ENCODE data around the gene SLC6A13.
"Not testable (repeated sequence)": the region's sequence is repeated elsewhere in the genome, so short reads cannot be mapped to it uniquely, and the experiment has no call there.

The SLC6A13 gene

DNA sequence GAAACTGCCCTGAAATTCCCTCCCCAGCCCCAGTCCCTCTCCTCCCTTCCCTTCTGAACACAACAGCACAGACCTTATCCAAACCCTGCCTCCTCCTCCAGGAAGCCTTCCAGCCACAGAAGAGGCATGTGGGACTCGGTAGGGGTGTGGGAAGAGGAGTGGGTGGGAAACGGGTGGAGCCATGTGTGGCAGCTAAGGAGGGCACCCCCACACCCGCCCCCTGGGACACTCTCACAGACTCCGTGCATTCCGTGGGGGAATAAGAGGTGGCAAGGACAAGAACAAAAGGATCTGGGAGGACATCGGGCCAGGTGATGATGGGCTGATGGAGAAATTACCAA lies 73.0 kb downstream of the SLC6A13 start:
- Mint-ChIP-seq H3K36me3 (no peaks in the 10 kb centered on the region), H3K4me3 (no peak overlapping the region), H3K27ac (no peak overlapping the region)

DNA sequence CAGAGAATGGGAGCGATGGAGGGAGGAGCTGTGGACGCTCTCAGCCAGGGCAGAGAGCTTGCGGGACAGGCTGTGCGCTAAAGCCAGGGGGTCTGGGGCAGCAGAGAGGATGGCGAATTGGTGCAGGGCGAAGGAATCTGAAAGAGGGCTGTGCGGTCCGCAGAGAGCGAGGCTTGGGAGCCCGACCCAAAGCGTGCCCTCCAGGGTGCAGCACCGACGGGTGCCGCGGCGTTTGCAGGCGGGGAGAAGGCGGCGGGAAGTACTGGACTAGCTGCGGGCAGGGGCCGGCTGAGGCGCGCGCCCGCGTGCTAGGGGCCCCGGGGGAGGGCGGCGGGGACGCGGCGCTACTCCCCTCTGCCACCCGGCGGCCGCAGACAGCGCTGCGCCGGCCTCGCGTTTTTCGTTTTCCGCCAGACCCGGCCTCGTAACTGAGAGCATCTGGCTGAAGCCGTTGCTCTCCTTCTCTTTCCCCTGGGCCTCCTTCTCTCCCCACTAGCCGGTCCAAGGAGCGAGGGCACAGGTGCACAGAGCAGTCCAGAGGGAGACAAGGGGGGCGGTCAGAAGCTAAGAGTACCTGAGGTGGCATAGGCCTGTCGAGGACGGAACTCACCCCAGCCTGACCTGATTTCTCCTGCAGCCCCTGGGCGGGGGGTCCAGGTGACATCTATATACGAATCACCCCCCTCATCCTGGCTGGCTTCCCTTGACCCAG lies 73.6 kb downstream of the SLC6A13 start:
- Mint-ChIP-seq H3K27ac (no peak overlapping the region), H3K4me3 (peak overlapping the region; percentile 80), H3K4me1 (no peaks in the 10 kb centered on the region), H3K36me3 (no peaks in the 10 kb centered on the region), H3K9me3 (no peaks in the 10 kb centered on the region), H3K27me3 (peaks cover 19% of the 10 kb centered on the region)

More for the DNA sequence above, 73.0 kb downstream of the SLC6A13 start:
- peaks cover 19% of the 10 kb centered on the region for H3K27me3 Mint-ChIP-seq
- H3K4me1 Mint-ChIP-seq, result no peaks in the 10 kb centered on the region
- no peaks in the 10 kb centered on the region for H3K9me3 Mint-ChIP-seq

DNA sequence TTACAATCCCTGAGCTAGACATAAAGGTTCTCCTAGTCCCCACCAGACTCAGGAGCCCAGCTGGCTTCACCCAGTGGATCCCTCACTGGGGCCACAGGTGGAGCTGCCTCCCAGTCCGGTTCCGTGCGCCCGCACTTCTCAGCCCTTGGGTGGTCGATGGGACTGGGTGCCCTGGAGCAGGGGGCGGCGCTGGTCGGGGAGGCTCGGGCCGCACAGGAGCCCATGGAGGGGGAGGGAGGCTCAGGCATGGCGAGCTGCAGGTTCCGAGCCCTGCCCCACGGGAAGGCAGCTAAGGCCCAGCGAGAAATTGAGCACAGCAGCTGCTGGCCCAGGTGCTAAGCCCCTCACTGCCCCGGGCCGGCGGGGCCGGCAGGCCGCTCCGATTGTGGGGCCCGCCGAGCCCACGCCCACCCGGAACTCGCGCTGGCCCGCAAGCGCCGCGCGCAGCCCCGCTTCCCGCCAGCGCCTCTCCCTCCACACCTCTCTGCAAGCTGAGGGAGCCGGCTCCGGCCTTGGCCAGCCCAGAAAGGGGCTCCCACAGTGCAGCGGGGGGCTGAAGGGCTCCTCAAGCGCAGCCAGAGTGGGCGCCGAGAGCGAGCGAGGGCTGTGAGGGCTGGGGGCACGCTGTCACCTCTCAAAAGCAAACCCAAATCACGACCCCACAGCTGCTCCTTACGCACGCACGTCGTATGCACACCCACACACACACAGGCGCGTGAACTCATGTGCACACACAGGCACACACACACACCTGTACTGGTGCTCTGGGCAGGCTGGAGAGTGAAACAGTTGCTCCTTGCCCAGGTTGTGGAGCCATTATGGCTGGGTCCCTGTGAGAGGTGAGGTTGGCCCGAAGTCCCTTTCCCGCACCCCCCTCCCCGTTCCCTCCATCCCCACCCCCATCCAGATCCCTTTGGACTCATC lies 74.4 kb downstream of the SLC6A13 start:
- H3K36me3 Mint-ChIP-seq, H3K4me1 Mint-ChIP-seq, H3K27ac Mint-ChIP-seq, H3K9me3 Mint-ChIP-seq: not testable (repeated sequence)
- Mint-ChIP-seq H3K4me3 (peak overlapping the region; percentile 80), H3K27me3 (peaks cover 14% of the 10 kb centered on the region)

DNA sequence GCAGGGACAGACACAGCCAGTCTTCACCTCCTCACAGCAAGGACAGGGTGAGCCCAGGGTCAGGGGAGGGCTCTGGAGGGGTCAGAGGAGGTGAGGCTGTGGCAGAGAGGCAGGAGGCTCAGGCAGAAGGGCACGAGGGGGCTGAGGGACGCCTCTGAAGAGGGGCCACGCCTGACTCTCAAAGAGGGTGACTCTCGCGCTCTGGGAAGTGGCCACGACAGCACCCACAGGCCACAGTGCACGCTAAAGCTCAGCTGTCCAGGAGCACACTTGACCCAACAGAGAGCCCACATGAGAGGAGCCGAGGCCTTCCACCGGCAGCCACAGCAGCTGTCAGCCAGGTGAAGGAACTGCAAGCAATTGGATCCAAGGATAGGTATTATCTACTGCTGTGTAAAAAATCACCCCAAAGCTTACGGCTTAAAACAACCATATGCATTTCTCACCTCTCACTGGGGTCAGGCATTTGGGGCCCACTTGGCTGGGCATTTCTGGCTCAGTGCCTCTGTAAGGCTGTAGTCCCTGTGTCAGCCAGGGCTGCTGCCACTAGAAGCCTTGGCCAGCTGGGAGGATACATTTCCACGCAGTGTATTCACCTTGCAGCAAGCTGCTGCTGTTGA lies 76.5 kb downstream of the SLC6A13 start:
- Mint-ChIP-seq H3K4me1 (no peaks in the 10 kb centered on the region), H3K4me3 (no peak overlapping the region)

DNA sequence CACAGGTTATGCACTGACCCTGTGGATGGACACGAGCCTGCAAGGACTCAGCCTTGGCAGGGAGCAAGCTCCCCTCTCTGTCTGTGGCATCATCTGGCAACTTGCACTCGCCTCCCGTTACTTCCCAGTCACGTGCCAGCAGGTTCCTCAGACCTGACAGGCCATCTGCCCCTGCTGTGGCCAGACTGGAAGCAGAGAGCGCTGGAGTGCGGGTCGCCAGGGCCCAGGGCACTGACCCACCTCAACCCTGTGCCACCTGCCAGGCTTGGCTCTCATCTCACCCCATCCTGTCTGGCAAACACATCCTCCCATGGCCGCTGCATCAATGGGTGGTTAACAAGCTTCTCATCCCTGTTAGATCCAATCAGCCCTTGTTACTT lies 77.1 kb downstream of the SLC6A13 start:
- Mint-ChIP-seq H3K27ac (peak overlapping the region; percentile 4), H3K27me3 (peaks cover 9% of the 10 kb centered on the region), H3K9me3 (no peaks in the 10 kb centered on the region), H3K4me3 (no peak overlapping the region), H3K36me3 (no peaks in the 10 kb centered on the region), H3K4me1 (no peaks in the 10 kb centered on the region)

More for the DNA sequence above, 76.5 kb downstream of the SLC6A13 start:
- Mint-ChIP-seq H3K27ac (peak overlapping the region; percentile 4), H3K9me3 (no peaks in the 10 kb centered on the region), H3K36me3 (no peaks in the 10 kb centered on the region), H3K27me3 (peaks cover 9% of the 10 kb centered on the region)

DNA sequence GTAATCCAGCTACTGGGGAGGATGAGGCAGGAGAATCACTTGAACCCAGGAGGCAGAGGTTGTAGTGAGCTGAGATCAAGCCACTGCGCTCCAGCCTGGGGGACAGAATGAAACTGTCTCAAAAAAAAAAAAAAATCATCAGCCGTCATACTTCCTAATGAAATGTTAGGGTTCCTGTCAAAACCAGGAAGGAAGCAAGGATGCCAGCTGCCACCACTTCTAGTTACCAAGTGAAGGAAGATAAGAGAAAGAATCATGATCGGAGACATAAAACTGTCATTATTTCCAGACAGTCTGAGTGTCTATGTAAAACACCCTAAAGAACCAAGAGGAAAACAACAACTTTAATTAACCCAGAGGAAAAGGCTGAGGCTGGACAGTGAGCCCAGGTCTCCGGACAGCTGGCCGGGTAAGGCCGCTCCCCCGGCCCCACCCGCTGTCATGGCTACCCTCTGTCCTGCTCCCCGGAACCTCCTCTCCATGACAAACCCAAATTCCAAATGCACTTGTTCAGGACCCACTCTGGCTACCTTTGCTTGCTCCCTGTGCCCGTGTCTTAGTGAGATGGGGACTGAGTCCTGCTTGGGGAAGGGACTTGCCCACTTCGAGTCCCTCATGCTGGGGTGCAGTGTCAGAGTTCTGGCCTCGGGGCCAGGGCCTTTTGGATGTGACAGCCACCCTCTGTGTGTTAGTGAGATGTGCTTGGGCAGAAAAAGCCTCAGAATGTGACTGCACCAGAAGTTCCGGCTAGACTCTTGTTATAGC lies 77.6 kb downstream of the SLC6A13 start:
- no peaks in the 10 kb centered on the region for H3K9me3 Mint-ChIP-seq
- no peak overlapping the region for H3K4me3 Mint-ChIP-seq
- H3K27ac Mint-ChIP-seq, result no peak overlapping the region
- no peaks in the 10 kb centered on the region for H3K36me3 Mint-ChIP-seq
- H3K27me3 Mint-ChIP-seq, result peaks cover 5% of the 10 kb centered on the region
- H3K4me1 Mint-ChIP-seq, result no peaks in the 10 kb centered on the region

DNA sequence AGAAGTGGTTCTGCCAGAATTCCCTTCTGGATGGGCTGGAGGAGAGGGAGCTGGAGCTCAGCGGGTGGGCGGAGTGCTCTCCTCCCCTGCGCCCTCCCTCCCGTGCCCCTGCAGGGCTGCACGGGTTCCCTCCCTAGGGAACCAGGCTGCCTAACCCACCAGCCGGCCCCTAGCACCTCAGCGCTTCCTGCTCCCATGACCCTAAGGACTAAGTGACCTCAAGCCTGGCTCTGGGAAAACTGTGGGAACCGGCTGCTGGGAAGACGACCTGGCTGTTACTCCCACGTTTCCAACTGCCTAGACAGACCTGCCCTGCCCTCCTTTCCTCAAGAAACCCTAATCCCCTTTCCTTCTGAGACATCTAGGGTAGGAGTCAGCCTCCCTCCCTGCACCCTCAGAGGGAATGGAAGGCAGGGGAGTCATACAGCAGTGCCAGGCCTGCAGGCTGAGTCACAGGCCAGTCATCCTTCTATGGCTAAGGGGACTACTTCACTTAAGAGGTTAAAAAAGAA lies 80.2 kb downstream of the SLC6A13 start:
- no peak overlapping the region for H3K27ac Mint-ChIP-seq
- H3K9me3 Mint-ChIP-seq, result no peaks in the 10 kb centered on the region
- peaks cover 6% of the 10 kb centered on the region for H3K27me3 Mint-ChIP-seq
- H3K4me3 Mint-ChIP-seq, result no peak overlapping the region
- H3K36me3 Mint-ChIP-seq, result no peaks in the 10 kb centered on the region
- H3K4me1 Mint-ChIP-seq, result no peaks in the 10 kb centered on the region

DNA sequence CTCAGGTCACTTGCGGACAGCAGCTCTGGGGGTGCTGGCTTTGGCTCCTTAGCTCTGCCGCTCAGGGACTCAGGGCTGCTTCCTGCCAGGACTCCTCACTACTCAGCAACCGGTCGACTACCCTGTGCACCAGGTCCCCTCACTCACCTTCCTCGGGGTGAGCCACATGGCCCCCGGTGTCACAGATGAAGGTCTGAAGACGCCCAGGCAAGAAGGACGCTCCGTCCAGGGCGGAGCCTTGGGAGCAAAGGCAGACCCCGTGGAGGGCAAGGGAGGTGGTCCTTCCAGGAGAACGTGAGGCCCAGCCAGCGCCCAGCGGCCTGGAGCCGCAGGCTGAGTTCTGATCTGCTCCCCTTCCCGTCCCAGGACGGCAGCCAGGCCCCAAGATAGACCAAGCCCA lies 80.7 kb downstream of the SLC6A13 start:
- Mint-ChIP-seq H3K27ac (no peak overlapping the region), H3K36me3 (no peaks in the 10 kb centered on the region), H3K4me3 (no peak overlapping the region), H3K4me1 (no peaks in the 10 kb centered on the region), H3K9me3 (no peaks in the 10 kb centered on the region), H3K27me3 (peaks cover 6% of the 10 kb centered on the region)

DNA sequence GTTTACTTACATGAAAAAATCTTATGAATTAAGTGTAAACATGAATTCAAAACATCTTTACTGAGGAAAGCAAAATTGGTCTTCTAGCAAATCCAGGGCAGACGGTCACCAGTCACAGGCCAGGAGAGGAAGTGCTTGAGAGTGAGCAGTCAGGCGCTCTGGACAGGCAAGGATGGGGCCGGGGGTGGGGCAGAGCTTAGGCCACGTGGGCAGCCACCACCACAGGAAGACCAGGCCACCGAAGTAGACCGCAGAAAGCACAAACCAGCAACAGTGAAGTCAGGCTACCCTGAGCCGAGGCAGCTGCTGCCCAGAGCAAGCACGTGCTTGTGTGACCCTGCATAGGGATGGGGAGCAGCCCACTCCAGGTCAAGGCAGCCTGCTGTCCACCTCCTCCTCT lies 82.2 kb downstream of the SLC6A13 start:
- Mint-ChIP-seq H3K4me3 (no peak overlapping the region), H3K27me3 (peaks cover 6% of the 10 kb centered on the region), H3K4me1 (no peaks in the 10 kb centered on the region), H3K36me3 (no peaks in the 10 kb centered on the region), H3K27ac (no peak overlapping the region), H3K9me3 (no peaks in the 10 kb centered on the region)

DNA sequence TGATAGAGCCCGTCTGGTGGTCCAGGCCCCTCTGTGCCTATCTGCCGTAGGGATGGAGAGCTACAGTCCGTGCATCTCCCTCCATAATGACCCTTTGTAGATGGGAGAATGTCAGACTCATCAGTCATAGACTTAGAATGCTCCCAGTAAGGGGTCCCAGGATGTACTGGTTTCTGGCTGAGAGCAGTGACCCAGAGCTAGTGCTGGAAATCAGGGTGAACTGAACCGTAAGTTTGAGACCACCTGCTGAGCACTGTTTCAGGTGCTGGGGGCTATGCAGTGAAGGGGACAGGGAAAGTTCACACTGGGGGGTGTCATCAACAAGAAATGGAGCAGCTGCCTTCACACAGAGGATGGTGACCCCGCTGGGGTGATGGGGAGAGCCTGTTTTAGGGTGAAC lies 82.8 kb downstream of the SLC6A13 start:
- no peak overlapping the region for H3K27ac Mint-ChIP-seq
- peaks cover 6% of the 10 kb centered on the region for H3K27me3 Mint-ChIP-seq
- H3K36me3 Mint-ChIP-seq, result no peaks in the 10 kb centered on the region
- no peak overlapping the region for H3K4me3 Mint-ChIP-seq
- no peaks in the 10 kb centered on the region for H3K9me3 Mint-ChIP-seq
- H3K4me1 Mint-ChIP-seq, result no peaks in the 10 kb centered on the region

DNA sequence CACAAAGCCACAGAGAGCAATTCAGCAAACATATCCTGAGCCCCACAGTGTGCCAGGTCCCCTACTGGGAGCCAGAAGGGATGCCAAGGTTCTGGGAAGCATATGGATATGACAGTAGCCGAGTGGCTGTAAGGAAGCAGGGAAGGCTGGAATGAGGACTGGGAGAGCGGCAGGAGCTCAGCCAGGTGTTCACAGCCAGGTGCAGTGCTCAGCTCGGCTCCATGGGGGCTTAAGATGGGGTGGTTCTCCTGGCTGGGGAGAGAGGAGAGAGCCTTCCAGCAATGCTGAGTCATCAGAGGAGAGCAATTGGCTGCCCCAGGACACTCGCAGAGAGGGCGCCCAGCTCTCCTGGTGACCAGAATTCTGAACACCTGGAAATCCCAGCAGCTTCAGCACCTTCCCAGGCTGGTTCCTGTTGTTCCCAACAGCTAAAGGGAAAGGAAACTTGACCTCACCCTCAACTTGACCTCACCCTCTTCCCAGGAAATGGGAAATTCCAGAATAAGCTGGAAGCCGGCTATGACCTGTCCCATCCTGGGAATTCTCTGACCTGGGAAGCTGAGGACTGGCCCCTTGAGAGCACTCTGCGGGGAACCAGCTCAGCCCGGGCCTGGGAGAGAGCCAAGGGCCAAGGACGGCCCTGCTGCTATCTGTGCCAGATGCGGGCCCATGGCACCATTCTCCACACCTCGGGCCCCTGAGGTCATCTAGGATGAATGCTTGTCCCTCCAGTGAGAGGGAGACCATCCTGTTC lies 83.3 kb downstream of the SLC6A13 start:
- Mint-ChIP-seq H3K4me3 (no peak overlapping the region), H3K36me3 (no peaks in the 10 kb centered on the region), H3K4me1 (no peaks in the 10 kb centered on the region), H3K27ac (no peak overlapping the region), H3K9me3 (no peaks in the 10 kb centered on the region), H3K27me3 (peaks cover 4% of the 10 kb centered on the region)

DNA sequence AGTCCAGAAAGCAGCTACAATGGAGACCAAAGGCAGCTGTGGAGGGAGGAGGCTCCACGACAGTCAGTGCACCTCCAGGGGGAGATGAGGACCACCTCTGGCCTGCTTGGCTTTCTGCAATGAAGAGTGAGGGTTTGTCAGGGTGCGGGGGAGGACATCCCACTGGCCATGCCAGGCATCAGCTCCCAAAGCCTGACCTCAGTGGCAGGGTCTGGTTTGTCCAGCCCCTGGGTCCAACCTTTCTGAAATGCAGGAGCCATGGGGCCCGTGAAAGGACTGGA lies 83.9 kb downstream of the SLC6A13 start:
- no peak overlapping the region for H3K4me3 Mint-ChIP-seq
- H3K4me1 Mint-ChIP-seq, result no peaks in the 10 kb centered on the region
- no peaks in the 10 kb centered on the region for H3K9me3 Mint-ChIP-seq
- H3K27ac Mint-ChIP-seq, result no peak overlapping the region
- H3K27me3 Mint-ChIP-seq, result peaks cover 4% of the 10 kb centered on the region
- H3K36me3 Mint-ChIP-seq, result no peaks in the 10 kb centered on the region

DNA sequence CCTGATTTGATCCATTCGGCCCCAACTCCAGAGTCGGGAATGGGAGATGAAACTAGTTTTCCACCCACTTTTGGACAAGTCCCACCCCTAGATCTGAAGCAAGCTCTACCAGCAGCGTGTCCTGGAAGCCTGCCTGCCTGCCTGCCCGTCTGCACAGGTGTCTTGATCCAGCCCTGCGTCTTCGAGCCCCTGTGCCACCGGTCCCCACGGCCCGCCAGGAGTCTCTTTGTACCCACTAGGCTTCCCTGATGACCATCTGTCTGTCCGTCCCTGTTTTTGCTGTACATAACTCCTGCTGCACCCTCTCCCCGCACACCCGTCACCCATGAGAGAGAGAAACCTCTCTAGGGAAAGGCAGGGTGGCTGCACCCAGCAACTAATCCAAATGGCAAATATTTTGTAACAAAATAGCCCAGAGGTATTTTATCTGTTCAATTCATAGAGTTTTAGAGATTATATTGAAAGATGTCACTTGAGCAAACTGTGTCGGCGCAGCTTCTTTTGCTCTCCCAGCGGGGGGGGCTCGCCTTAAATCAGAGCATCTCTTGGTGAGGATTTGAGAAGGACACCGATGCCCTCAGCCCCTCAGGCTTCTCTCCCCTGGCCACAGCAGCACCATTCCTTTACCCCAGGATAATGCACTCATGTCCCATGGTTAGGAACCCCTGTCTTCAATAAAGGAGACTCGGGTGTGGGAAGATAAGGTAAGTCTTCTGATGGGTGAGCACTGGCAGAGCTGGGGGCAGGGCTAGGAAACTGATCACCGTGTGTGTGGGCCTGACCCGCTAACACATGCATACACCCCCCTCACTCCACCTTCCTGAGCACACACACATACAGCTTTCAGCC lies 84.4 kb downstream of the SLC6A13 start:
- H3K4me1 Mint-ChIP-seq, result no peaks in the 10 kb centered on the region
- H3K36me3 Mint-ChIP-seq, result no peaks in the 10 kb centered on the region
- H3K4me3 Mint-ChIP-seq, result no peak overlapping the region
- peaks cover 4% of the 10 kb centered on the region for H3K27me3 Mint-ChIP-seq
- H3K9me3 Mint-ChIP-seq, result no peaks in the 10 kb centered on the region
- H3K27ac Mint-ChIP-seq, result no peak overlapping the region

DNA sequence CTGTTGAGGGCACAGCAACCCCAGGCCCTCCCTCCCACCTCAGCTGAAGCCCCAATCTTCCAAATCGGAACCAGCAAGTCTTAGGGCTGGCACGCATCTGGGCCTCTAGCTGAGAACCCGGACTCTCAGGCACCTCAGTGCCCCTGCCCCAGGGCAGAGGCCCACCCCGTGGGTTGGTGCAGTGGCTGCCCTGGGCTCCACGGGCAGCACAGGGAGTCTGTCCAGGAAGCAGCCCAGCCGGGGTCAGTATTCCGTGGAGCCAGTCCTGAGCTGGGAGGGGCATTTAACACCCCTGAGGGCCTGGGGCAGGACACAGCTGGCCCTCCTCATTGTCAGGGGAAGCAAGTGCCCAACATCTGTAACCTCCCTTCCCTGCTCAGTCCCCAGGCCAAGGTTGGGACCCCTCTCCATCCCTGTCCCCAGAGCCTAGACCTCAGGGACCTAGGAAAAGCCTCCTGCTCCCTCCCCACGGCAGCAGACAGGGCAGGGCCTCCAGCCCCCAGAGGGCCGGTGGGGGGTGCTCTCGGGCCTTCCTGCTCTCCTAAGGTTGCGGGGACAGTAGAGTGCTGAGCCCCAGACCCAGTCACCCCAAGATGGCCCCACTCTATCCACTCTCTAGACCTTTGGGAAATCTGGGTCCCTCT lies 85.2 kb downstream of the SLC6A13 start:
- Mint-ChIP-seq H3K4me1 (no peaks in the 10 kb centered on the region), H3K36me3 (no peaks in the 10 kb centered on the region), H3K27me3 (peaks cover 4% of the 10 kb centered on the region), H3K9me3 (no peaks in the 10 kb centered on the region), H3K27ac (no peak overlapping the region), H3K4me3 (no peak overlapping the region)

Data from activated naive CD4-positive, alpha-beta T cell treated with anti-CD3 and anti-CD28 coated beads, Interleukin-2, amount 50 U/mL, for 24 hours (primary cell).